ENCODE results near the gene PERP. TPM values are rescaled to one million over a fixed set of nuclear protein-coding genes. Genes with fewer than 3 reads are reported as not detected.

The PERP gene
- total RNA-seq, 1 donor from 2014 or later, result 43.1 TPM

GRCh38 chr6:138104618-138105213 is 2.5 kb downstream of the PERP start:
- Histone ChIP-seq H3K79me2 (ENCODE audit: insufficient read depth, low read length) (peaks cover 21% of the 10 kb centered on the region), H3K4me2 (ENCODE audit: low read length) (peak overlapping the region; percentile 85)
- H3K4me1 Mint-ChIP-seq (ENCODE audit: low read depth, unreplicated experiment), result peaks cover 6% of the 10 kb centered on the region

GRCh38 chr6:138103871-138104270 is 3.3 kb downstream of the PERP start:
- Histone ChIP-seq H3K36me3 (ENCODE audit: insufficient read depth, low read length) (no peaks in the 10 kb centered on the region), H3K9me3 (ENCODE audit: insufficient read depth, low read depth, low read length) (no peaks in the 10 kb centered on the region), H4K20me1 (ENCODE audit: insufficient read depth, low read length) (peaks cover 6% of the 10 kb centered on the region), H3K79me2 (ENCODE audit: insufficient read depth, low read length) (peaks cover 21% of the 10 kb centered on the region), H3K4me3 (ENCODE audit: insufficient read depth, low read depth, low read length) (no peak overlapping the region), H2AFZ (ENCODE audit: low read depth, low read length) (no peak overlapping the region), H3K27me3 (ENCODE audit: insufficient read depth, low read length) (no peaks in the 10 kb centered on the region), H3K4me2 (ENCODE audit: low read length) (no peak overlapping the region), H3K4me1 (ENCODE audit: insufficient read depth, low read length) (peaks cover 6% of the 10 kb centered on the region), H3K9ac (ENCODE audit: low read length) (no peak overlapping the region), H3K27ac (ENCODE audit: low read depth, low read length) (no peak overlapping the region)
- Mint-ChIP-seq H3K9me3 (ENCODE audit: unreplicated experiment) (no peaks in the 10 kb centered on the region), H3K4me3 (ENCODE audit: unreplicated experiment) (peak overlapping the region; percentile 27), H3K27ac (ENCODE audit: unreplicated experiment) (no peak overlapping the region), H3K36me3 (ENCODE audit: low read depth, unreplicated experiment) (peaks cover under 1% of the 10 kb centered on the region), H3K27me3 (ENCODE audit: low read depth, unreplicated experiment) (peaks cover 7% of the 10 kb centered on the region), H3K4me1 (ENCODE audit: low read depth, unreplicated experiment) (peaks cover 6% of the 10 kb centered on the region)
- TF ChIP-seq CTCF (IDR thresholded peaks at IDR 0.05; ENCODE audit: insufficient read depth, low read depth, low read length), result no peak
- no peak for TF ChIP-seq EZH2 (IDR thresholded peaks at IDR 0.05; ENCODE audit: insufficient read depth, low read length)
- FAIRE-seq (no peak), DNase-seq (ENCODE audit: low read depth) (no peak)

More at GRCh38 chr6:138104618-138105213, 2.5 kb downstream of the PERP start:
- no peaks in the 10 kb centered on the region for H3K27me3 ChIP-seq (ENCODE audit: insufficient read depth, low read length)
- no peak overlapping the region for H3K27ac ChIP-seq (ENCODE audit: low read depth, low read length)
- H3K36me3 Mint-ChIP-seq (ENCODE audit: low read depth, unreplicated experiment), result no peaks in the 10 kb centered on the region
- H3K4me3 Mint-ChIP-seq (ENCODE audit: unreplicated experiment), result peak overlapping the region; percentile 85
- no peak for DNase-seq (ENCODE audit: low read depth)
- no peak overlapping the region for H2AFZ ChIP-seq (ENCODE audit: low read depth, low read length)
- no peak for TF ChIP-seq EZH2 (IDR thresholded peaks at IDR 0.05; ENCODE audit: insufficient read depth, low read length)
- no peak overlapping the region for H3K9ac ChIP-seq (ENCODE audit: low read length)
- H4K20me1 ChIP-seq (ENCODE audit: insufficient read depth, low read length), result peaks cover 6% of the 10 kb centered on the region
- peaks cover 7% of the 10 kb centered on the region for H3K27me3 Mint-ChIP-seq (ENCODE audit: low read depth, unreplicated experiment)
- H3K9me3 Mint-ChIP-seq (ENCODE audit: unreplicated experiment), result no peaks in the 10 kb centered on the region
- H3K36me3 ChIP-seq (ENCODE audit: insufficient read depth, low read length), result no peaks in the 10 kb centered on the region
- H3K4me3 ChIP-seq (ENCODE audit: insufficient read depth, low read depth, low read length), result no peak overlapping the region
- FAIRE-seq, result no peak
- H3K9me3 ChIP-seq (ENCODE audit: insufficient read depth, low read depth, low read length), result no peaks in the 10 kb centered on the region
- peaks cover 6% of the 10 kb centered on the region for H3K4me1 ChIP-seq (ENCODE audit: insufficient read depth, low read length)
- H3K27ac Mint-ChIP-seq (ENCODE audit: unreplicated experiment), result no peak overlapping the region

- Histone ChIP-seq H3K4me1 (ENCODE audit: insufficient read depth, low read length) (no peaks in the 10 kb centered on the region), H3K36me3 (ENCODE audit: insufficient read depth, low read length) (no peaks in the 10 kb centered on the region), H3K27ac (ENCODE audit: low read depth, low read length) (no peak overlapping the region), H3K79me2 (ENCODE audit: insufficient read depth, low read length) (peaks cover 30% of the 10 kb centered on the region), H3K4me3 (ENCODE audit: insufficient read depth, low read depth, low read length) (no peak overlapping the region), H2AFZ (ENCODE audit: low read depth, low read length) (no peak overlapping the region), H3K27me3 (ENCODE audit: insufficient read depth, low read length) (no peaks in the 10 kb centered on the region), H3K9ac (ENCODE audit: low read length) (no peak overlapping the region), H3K9me3 (ENCODE audit: insufficient read depth, low read depth, low read length) (no peaks in the 10 kb centered on the region), H4K20me1 (ENCODE audit: insufficient read depth, low read length) (peaks cover 6% of the 10 kb centered on the region), H3K4me2 (ENCODE audit: low read length) (no peak overlapping the region)
- Mint-ChIP-seq H3K4me3 (ENCODE audit: unreplicated experiment) (no peak overlapping the region), H3K27ac (ENCODE audit: unreplicated experiment) (no peak overlapping the region), H3K9me3 (ENCODE audit: unreplicated experiment) (peaks cover 5% of the 10 kb centered on the region), H3K27me3 (ENCODE audit: low read depth, unreplicated experiment) (no peaks in the 10 kb centered on the region), H3K4me1 (ENCODE audit: low read depth, unreplicated experiment) (peaks cover 4% of the 10 kb centered on the region), H3K36me3 (ENCODE audit: low read depth, unreplicated experiment) (peaks cover 2% of the 10 kb centered on the region)
- no peak for DNase-seq (ENCODE audit: low read depth)
- FAIRE-seq, result no peak
- TF ChIP-seq EZH2 (IDR thresholded peaks at IDR 0.05; ENCODE audit: insufficient read depth, low read length) (no peak), CTCF (IDR thresholded peaks at IDR 0.05; ENCODE audit: insufficient read depth, low read depth, low read length) (no peak)
These were observed 5.1 kb downstream of the PERP start for GRCh38 chr6:138101946-138102731.
